CD1c-positive myeloid dendritic cell (primary cell): ENCODE data around the gene BTNL3.
"Not testable (repeated sequence)": the region's sequence is repeated elsewhere in the genome, so short reads cannot be mapped to it uniquely, and the experiment has no call there.

Source experiments
- DNase-seq: peaks from one replicate; pipeline ENCODE4 v3.0.0-alpha.2; 2016; ENCODE audit errors: extremely low spot score

Gene BTNL3

DNA sequence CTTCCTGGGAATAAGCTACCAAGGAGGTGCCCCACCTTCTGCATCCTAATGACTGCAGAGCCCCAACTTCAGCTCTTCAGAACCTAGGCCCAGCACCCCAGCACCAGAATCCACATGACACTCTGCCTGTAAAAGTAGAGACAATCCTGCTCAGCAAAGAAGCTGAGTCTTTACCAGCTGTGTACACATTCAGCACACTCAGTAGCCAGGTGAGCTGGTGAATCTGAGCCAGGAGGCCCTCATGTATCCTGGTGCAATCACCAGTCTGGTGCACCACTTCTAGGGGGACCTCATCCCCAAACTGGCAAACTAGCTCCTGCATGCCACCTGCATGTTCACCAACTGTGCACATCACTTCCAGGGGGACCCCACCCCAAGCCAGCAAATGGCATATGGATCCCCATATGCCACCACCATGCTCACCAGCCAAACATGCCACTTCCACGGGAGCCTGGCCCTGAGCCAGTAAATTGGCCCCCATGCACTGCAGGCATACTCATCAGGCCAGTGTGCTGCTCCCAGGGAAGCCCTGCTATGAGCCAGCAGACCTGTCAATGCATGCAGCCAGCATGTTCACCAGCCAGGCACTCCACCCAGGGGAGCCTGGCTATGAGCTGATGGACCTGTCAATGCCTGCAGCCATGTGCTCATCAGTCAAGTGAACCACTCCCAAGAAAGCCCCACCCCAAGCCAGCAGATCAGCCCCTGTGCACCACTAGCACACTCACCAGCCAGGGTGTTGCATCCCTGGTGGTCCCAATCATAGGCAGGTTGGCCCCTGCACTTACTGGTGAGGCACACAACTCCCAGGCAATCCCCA lies 35.8 kb downstream of the BTNL3 start:
- no peak for DNase-seq

DNA sequence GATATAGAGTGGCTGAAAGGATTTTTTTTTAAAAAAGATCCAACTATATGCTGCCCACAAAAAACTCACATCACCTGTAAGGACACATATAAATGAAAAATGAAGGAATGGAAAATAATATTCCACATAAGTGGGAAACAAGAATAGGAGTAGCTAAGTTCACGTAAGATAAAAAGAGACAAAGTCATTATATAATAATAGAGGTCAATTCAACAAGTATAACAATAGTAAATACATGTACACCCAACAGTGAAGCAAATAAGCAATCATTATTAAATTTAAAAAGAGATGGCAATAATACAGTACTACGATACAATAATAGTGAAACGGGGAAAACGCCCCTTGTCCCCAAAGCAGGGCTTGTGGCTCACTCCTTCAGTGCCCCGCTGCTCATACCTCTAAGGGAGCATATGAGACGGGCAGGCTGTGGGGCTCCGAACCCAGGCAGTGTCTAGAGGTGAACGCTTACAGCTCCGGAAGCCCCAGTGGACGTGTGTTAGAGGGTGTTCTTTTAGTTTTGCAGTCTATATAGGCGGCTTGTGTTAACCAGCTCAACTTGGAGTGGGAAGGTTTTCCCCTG lies 38.9 kb downstream of the BTNL3 start:
- no peak for DNase-seq

DNA sequence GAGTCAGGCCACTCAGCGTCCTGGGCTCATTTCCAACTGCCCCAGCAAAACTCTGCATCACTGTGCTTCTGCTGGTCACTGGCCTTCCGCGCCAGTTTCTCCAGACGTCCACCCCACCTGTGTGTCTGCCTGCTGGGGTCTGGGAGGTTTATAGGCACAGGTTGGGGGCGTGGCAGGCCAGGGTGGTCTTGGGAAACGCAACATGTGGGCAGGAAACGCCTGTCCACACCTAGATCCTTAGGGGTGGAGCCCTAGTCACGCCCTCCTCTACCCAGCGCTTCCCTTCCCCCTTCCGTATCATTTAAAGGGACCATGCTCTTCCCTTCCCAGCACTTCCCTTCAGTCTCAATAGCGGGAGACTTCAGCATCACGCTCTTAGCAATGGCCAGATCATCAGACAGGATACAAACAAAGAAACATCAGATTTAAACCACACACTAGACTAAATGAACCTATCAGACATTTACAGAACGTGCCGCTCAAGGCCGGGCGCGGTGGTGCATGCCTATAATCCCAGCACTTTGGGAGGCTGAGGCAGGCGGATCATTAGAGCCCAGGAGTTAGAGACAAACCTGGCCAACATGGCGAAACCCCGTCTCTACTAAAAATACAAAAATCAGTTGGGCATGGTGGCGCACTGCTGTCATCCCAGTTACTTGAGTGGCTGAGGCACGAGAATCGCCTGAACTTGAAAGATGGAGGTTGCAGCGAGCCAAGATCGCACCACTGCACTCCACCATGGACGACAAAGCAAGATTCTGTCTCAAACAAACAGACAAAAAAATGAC lies 39.6 kb downstream of the BTNL3 start:
- DNase-seq = no peak

DNA sequence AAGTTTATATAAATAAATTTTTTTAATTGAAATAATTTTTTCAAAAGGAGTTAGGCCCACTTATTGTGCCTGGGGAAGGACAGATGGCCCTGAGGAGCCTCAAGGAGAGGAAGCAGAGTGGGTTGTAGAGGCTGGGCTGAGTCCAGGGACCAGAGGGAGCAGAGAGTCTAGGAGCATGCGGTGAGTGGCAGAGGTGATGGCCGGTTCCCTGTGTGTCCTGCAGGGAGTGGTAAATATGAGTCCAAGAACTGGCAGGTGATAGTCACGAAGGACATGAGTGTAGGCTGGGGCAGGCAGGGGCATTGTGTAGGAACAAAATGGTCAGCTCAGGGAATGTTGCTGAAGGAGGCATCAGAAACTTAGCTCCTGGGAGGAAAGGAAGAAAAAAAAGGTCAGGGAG lies 43.1 kb downstream of the BTNL3 start:
- DNase-seq = no peak

DNA sequence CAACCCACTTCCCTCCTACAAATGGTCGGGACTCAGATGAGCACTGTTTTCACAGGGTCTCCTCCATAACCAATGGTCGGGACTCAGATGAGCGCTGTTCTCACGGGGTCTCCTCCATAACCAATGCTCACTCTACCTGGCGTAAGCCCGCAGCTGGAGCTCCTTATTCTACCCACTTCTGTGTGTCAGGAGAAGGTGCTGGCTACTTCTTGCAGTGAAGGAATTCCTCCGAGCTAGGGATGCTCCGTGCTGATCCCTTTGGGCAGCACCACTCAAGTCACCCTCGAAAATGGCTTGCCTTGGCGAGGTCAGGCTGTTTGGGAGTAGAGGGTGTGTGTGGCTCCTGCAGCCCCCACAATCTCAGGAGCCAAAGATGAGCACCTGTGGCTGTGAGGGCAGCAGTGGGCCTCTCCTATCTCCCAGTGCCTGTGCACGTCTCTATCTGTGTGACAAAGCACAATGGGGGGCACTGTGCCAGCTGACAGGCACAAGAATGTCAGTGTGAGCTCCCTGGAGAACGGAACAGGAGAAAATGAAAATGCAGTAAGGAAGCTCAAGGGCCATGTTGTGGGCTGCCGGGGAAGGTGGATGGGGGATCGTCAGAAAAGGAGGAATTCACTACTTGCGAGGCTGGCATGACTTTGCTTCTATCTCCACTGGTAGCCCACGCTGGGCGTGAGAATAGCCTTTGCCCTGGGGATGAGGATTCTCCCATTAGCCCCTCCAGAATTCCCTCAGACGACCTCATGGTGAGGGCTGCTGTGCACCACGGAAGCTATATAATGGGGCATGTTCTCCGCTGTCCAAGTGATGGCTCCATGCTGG lies 47.6 kb downstream of the BTNL3 start:
- DNase-seq = no peak

DNA sequence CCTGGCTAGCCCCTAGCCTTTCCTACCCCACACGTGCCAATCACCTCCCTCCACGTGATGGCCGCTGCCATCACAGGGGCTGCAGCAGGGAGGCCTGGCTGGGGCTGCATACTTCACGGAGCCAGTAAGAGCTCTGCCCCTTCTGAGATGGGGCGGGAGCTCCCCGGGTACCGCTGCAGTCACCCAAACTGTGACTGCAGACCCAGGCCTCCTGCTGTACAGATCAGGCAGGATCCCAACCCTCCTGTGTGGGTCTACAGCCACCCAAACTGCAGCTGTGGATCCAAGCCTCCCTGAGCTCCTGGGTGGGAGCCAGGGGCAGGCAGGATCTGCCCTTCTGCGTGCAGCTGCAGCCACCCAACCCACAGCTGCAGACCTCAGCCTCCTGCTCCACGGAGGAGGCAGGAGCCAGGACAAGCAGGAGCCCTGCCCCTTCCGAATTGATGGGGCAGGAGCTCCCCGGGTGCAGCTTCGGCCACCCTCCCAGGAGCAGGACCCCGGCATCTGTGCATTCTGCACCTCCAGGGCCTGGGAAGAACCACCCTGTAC lies 48.2 kb downstream of the BTNL3 start:
- no peak for DNase-seq

DNA sequence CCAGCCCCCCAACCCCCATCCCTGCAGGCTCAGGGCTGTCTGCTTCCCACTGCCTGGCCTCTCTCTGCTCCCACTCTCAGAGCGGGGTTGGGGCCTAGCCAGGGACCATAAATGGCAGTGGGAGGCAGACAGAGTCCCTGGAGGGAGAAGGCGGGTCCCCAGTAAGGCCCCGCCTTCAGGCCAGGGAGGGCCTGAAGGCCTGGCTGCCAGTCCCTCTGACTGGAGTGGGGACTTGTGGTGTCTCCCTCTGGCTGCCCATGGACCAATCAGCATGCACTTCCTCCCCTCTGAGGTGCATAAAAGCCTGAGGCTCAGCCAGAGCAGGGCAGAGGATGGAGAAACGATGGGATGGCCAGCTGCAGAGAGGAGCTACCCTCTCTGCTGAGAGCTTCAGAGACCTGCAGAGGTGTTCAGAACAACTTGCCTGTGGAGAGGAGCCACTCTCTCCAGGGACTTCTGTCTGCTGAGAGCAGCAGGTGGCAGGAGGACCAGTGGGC lies 48.8 kb downstream of the BTNL3 start:
- DNase-seq = no peak

DNA sequence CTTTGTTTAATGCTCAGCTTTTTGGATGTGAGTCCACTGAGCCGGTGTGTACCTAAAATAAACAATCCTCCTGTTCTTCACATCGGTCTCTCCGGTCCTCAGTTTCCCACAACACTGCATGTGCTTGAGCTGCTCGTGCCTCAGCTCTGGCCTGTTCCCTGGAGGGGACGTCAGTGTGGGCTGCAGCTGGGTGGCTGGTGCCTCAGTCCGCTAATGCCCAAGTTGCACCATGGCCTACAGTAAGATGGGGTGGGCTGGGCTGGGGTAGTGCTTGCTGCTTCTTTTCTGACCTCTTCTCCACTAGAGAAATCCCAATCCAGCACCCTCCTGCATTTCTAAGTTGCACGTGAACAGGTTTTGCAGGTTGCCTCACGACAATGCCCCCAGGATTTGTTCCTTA lies 50.8 kb downstream of the BTNL3 start:
- no peak for DNase-seq

DNA sequence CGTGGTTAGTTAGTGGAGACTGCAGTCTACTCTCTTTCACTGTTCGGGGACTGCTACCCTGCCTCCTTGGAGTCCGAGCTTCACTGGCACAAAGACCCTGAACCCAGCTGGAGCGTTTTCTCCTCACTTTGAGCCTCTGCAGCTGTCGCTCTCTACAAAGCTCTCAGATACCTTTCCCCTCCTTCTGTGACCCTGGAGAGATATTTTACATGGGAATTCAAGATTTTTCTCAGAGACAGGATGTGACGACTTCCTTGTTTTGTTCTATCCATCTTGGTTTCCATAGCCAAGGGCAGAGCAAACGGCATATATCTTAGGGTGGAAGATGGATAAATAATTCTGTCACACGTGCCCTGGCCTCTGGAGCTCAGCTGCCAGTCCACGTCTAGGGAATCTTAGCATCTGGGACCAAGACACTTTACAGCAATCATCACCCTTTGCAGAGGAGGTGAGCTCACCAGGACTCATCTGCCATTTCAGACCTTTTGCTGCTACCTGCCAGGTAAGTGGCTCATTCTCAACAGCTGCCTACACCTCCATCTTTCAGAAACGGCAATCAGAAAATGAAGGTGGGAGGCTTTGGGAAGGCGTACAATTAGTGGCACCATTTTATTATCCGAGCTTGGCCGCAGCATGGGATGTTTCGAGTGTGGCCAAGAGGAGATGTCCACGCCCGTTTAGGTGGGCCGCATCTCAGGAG lies 51.4 kb downstream of the BTNL3 start, which contains the start of gene BTNL9:
Gene BTNL9 (plus strand): TSS at position 336 of the 700 bp plus-strand sequence. CDS start 5,224 bp downstream, outside the sequence.
- no peak for DNase-seq

DNA sequence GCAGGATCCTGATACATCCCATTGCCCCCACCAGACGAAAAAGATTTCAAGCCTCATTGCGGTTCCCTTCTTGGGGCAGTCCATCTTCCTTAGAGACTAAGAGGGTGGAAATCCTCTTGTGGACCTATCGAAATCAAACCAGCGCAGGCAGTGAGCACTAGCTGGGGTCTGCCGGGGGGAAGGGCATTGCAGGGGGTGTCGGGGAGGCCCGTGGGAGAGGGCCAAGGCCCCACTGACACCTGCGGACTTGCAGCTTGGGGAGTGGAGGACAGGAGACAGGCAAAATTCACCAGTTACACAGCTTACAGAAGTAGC lies 51.9 kb downstream of the BTNL3 start:
- DNase-seq = no peak

DNA sequence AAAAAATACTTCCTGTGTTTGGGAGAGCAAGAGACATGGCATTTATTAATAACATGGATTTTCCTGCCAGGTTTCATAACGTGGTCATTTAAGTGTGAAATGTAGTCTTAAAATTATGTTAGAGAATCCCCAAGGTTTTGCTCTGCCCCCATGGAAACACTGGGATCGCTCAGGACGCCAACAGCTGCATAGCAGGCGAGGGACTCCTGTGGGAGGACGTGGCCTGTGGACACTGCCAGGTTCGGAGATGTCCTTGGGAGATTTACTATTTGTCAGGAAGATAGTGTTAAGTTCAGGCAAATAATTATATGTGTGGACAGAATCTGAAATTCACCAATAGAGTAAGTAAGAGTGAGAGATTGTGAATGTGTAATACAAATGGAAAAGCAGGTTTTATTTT lies 52.4 kb downstream of the BTNL3 start:
- DNase-seq = no peak

DNA sequence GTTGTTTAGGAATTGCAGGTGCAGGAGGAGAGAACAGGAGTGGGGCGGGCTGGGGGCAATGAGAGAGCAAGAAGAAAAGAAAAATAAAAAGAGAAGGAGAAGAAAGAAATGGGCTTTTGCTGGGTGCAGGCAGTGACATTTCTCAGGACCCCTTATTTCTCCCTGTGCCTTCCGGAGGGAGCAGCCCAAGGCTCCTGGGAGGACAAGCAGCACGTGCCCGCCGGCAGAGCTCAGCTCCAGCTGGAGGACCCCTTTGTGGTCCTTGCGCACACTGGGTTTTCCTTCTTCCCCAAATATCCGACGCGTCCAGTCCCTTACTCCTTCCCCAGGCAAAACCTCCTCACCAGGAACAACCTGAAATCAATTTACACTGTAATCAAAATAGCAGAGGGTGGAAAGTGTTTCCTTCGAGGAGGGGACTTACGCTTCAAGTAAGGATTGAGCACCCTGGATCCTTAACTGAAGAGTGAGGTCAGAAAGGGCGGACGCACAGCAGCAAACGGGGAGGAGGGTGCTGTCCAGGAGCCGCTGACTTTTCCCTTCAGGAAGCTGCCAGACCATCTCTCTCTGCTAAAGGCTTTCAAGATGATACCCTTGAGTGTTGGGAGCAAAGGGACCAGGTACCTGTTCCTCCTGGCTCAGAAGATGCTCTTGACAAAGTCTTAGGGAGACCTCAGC lies 53.5 kb downstream of the BTNL3 start:
- DNase-seq = no peak

DNA sequence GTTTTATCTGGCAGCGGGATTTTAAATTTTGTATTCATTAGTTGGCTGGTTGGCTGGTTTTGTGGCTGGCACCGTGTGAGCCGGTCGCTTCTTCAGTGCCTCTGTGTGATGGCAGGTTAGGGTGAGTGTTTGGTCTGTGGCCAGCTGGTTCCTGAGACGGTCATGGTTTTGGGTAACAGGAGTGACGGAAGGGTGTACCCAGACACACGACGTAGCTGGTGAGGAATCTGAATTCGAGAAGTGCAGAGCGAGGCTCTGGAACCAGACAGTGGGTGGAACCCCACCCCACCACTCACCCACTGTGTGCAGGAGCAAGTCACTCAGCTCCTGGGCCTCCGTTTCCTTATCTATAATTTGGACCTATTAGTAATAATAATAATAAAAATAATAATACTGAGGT lies 54.1 kb downstream of the BTNL3 start:
- DNase-seq = no peak

DNA sequence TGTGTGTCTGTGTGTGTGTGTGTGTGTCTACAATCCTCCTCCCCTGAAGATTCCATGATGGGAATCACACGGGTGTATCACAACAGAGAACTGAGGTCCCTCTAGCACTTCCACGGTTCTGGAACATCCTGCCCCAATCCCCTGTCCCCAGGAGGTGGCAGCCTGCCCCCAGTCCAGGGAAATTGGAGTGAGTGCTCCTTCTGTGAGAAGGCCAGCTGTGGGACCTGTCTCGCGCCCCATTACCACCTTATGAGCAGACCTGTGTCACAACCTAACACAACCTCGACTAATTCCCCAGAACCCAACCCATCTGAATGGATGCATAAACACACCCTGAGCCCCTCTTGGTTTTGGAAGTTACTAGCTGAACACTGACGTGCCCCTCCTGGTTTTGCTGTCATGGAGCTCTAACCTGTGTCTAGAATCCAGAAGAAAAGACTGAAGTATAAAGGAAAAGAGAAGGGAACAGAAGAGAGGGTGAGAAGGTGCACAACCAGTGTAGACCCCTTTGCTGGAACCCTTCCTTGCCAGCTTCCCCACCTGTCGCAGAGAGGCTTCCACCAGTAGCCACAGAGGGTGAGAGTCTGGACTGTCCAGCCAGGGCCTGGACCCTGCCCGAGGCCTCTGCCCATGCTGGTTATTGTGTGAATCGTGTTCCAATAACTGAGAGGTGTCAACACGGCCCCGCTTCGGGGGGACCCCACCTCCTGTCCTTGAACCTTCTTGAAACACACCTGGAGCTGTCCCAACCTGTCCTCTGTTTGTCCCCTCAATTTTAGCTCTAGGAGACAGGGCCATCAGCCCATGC lies 54.8 kb downstream of the BTNL3 start:
- no peak for DNase-seq

DNA sequence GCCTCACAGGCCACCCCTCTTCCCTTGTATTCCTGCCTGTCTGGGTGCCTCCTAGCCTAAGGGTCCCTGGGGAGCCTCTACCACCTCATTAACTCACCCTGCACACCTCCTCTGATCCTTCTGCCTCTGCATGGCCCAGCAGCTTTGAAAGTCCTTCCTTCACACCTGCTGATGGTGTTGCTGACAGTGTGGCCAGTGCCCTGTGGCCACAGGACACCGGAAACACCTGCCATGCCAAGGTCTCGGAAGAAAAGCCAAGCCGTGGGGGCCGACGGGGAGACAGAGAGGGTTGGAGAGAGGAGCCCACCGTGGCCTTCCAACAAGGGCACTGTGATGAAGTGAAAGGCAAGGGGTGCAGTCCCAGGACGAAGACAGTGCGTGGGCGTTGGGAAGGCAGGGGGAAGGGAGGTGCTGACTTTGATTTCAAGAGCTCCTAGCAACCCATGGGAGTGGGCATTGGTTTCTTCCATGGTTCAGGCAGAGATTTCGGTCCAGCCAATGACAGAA lies 55.5 kb downstream of the BTNL3 start:
- DNase-seq = no peak

DNA sequence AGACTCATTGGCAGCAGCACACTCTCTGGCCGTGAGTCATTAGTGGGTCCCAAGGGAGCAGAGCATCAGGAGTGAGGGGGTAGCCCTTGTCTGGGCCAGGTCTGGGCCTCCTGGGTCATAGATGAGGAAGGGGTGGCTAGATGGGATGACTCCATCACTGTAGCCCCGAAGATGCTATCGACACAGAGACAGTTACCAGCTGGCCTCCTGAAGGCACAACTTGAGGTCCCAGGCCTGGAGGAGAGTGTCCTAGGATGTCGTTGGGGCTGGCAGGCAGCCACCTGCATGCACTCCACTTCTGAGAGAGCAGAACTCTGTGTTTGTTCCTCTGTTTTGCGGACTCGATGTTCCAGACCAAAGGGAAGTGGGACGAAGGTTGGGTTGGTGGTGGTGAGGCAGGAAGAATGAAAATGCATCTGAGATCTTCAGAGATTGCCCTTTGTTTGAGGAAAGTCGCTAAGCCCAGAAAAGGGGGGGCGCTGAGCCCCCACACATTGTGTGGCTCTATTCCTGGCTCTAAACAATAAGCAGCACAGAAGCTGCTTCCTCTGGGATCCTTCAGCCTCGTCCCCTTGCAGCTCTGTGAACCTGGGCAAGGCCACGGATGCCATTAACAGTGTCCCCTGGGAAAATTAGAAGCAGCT lies 56.1 kb downstream of the BTNL3 start:
- DNase-seq = no peak

DNA sequence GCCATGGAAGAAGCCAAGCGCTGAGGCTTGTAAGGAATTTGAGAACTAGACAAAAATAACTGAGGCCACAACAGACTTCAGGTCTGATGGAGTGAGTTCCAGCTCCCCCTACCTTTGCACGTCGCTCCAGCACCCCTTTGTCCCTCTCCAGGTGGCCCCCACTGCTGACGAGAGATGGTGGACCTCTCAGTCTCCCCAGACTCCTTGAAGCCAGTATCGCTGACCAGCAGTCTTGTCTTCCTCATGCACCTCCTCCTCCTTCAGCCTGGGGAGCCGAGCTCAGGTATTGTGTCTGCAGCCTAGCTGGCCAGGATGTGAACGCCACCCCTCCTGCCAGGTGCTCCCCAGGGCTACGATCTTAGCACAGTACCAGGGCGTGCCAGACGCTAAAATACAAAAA lies 56.7 kb downstream of the BTNL3 start:
- DNase-seq = no peak

DNA sequence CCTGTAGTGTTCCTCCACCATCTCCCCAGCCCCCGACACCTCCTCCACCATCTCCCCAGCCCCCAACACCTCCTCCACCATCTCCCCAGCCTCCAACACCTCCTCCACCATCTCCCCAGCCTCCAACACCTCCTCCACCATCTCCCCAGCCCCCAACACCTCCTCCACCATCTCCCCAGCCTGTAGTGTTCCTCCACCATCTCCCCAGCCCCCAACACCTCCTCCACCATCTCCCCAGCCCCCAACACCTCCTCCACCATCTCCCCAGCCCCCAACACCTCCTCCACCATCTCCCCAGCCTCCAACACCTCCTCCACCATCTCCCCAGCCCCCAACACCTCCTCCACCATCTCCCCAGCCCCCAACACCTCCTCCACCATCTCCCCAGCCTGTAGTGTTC lies 57.2 kb downstream of the BTNL3 start:
- DNase-seq = not testable (repeated sequence)

DNA sequence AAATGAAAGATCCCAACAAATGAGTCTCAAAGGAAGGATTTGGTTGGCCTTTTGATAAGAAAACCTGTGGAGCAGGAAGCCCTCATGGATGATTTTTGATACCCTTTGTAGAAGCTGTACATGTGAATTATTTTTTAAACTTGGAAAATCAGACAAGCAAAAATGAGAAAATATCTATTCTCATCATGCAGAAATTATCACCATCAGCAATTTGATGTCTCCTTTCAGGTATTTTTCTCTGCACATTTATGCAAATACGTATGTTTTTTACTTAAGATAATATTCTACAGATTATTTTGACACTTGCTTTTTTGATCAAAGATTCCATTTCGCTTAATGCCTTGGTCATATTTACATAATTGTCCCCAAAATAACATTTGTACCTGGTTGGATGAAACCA lies 58.6 kb downstream of the BTNL3 start:
- DNase-seq = no peak
